Pericardium fibroblast (primary cell): Measurements from ENCODE around the gene PDCD6IP. TPM values are rescaled to one million over a fixed set of nuclear protein-coding genes. Genes with fewer than 3 reads are reported as not detected.

ENCODE experiments used
- total RNA-seq: library from RNA; depleted of rRNA; stranded (reverse); fragments of >200 nt; gene quantifications from 2 replicates; pipeline ENCODE4 v1.2.3, GENCODE V29; 2015

Gene PDCD6IP
- total RNA-seq: 96.5 and 99.4 TPM in 2 replicates

GRCh38 chr3:33798418-33799201, at the start of gene PDCD6IP:
PDCD6IP (plus strand) TSS chr3:33798630; CDS start chr3:33798729, 99 bp downstream.

Other genes starting within 250 kb of the PDCD6IP start
- gene CLASP2, start 80.4 kb upstream of the PDCD6IP start, total RNA-seq: 12.1 and 14.0 TPM in 2 replicates